GM20000 (cell line): ENCODE measurements around the gene MED6.

Source experiments
- DNase-seq: peaks from one replicate; pipeline ENCODE4 v3.0.0; 2012; ENCODE audit warnings: low spot score
- CTCF ChIP-seq: IDR thresholded peaks from 2 replicates; pipeline ENCODE4 v1.5.1; 2012; ENCODE audit warnings: mild to moderate bottlenecking, control low read depth; ENCODE audit errors: extremely low read depth, missing control alignments

The MED6 gene

GRCh38 chr14:70622111-70622712 is 21.8 kb upstream of the MED6 start:
- peak; percentile 57 for DNase-seq
- TF ChIP-seq CTCF = peak; percentile 66

- no peak for TF ChIP-seq CTCF
- DNase-seq = no peak
Measured at GRCh38 chr14:70619708-70620107, 19.3 kb upstream of the MED6 start.

GRCh38 chr14:70618314-70618713 is 17.9 kb upstream of the MED6 start:
- no peak for DNase-seq
- TF ChIP-seq CTCF = no peak

GRCh38 chr14:70616646-70617045 is 16.2 kb upstream of the MED6 start:
- DNase-seq = no peak

GRCh38 chr14:70611216-70611615 is 10.8 kb upstream of the MED6 start:
- no peak for TF ChIP-seq CTCF
- DNase-seq = no peak

More at GRCh38 chr14:70616646-70617045, 16.2 kb upstream of the MED6 start:
- TF ChIP-seq CTCF = no peak

- DNase-seq = peak; percentile 36
- TF ChIP-seq CTCF = no peak
Measured at GRCh38 chr14:70602254-70602653, 1.8 kb upstream of the MED6 start.

- no peak for TF ChIP-seq CTCF
- no peak for DNase-seq
Measured at GRCh38 chr14:70601162-70601561, 707 bp upstream of the MED6 start.
